ENCODE measurements around the gene CLSTN2.

- TF ChIP-seq, protein P1, sequence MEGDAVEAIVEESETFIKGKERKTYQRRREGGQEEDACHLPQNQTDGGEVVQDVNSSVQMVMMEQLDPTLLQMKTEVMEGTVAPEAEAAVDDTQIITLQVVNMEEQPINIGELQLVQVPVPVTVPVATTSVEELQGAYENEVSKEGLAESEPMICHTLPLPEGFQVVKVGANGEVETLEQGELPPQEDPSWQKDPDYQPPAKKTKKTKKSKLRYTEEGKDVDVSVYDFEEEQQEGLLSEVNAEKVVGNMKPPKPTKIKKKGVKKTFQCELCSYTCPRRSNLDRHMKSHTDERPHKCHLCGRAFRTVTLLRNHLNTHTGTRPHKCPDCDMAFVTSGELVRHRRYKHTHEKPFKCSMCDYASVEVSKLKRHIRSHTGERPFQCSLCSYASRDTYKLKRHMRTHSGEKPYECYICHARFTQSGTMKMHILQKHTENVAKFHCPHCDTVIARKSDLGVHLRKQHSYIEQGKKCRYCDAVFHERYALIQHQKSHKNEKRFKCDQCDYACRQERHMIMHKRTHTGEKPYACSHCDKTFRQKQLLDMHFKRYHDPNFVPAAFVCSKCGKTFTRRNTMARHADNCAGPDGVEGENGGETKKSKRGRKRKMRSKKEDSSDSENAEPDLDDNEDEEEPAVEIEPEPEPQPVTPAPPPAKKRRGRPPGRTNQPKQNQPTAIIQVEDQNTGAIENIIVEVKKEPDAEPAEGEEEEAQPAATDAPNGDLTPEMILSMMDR (CRISPR knock-in tag; IDR thresholded peaks at IDR 0.05), result no peak
- TF ChIP-seq, protein P2, sequence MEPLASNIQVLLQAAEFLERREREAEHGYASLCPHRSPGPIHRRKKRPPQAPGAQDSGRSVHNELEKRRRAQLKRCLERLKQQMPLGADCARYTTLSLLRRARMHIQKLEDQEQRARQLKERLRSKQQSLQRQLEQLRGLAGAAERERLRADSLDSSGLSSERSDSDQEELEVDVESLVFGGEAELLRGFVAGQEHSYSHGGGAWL (CRISPR knock-in tag; IDR thresholded peaks at IDR 0.05), result no peak
- TF ChIP-seq TOE1 (CRISPR knock-in tag; IDR thresholded peaks at IDR 0.05), result no peak
Measured at GRCh38 chr3:140465988-140466387, 531.0 kb downstream of the CLSTN2 start.
